ENCODE measurements around the gene PLEKHG7. TPM values are rescaled to one million over a fixed set of nuclear protein-coding genes. Genes with fewer than 3 reads are reported as not detected.

Gene PLEKHG7
- total RNA-seq, 4 donors from 2014 or later, result not detected

- TF ChIP-seq, protein P1, sequence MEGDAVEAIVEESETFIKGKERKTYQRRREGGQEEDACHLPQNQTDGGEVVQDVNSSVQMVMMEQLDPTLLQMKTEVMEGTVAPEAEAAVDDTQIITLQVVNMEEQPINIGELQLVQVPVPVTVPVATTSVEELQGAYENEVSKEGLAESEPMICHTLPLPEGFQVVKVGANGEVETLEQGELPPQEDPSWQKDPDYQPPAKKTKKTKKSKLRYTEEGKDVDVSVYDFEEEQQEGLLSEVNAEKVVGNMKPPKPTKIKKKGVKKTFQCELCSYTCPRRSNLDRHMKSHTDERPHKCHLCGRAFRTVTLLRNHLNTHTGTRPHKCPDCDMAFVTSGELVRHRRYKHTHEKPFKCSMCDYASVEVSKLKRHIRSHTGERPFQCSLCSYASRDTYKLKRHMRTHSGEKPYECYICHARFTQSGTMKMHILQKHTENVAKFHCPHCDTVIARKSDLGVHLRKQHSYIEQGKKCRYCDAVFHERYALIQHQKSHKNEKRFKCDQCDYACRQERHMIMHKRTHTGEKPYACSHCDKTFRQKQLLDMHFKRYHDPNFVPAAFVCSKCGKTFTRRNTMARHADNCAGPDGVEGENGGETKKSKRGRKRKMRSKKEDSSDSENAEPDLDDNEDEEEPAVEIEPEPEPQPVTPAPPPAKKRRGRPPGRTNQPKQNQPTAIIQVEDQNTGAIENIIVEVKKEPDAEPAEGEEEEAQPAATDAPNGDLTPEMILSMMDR (IDR thresholded peaks at IDR 0.05), result no peak
- TF ChIP-seq POLR2A (IDR thresholded peaks at IDR 0.05), result no peak
- intact Hi-C loops (cut with DNase I), result no loop called here
- WGBS, 2 donors, result 85 to 98% methylated on average over 5 of the region's 5 CpGs
- H3K4me3 ChIP-seq, result no peak overlapping the region
- H3K27me3 ChIP-seq, result no peaks in the 10 kb centered on the region
- no peak overlapping the region for H3K27ac ChIP-seq
- no peaks in the 10 kb centered on the region for H3K36me3 ChIP-seq
- H3K9me3 ChIP-seq, result no peaks in the 10 kb centered on the region
- H3K4me1 ChIP-seq, result peaks cover 0 to 13% (median 5%) of the 10 kb centered on the region in 3 donors
- no peak for DNase-seq
Observed at GRCh38 chr12:92730758-92731157, 28.0 kb downstream of the PLEKHG7 start.

DNA sequence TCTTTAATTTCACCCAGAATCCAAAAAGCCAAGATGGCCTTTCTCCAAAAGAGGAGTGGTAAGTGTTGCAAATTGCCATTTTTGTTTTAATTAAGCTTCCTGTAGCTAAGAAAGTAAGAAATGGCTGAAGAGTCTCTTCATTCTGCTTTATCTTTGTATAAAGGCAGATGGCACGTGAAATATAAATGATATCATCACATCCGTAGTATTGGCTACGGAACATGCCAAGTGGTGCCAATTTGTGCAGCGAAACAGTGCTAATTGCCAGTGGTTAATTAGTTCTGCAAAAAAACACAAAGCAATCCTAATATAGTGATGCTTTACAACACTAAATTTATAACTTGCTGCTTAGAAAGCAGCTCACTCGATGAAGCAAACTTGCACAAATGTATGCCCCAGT is 29.4 kb downstream of the PLEKHG7 start:
- peaks cover 0 to 13% (median 5%) of the 10 kb centered on the region in 3 donors for H3K4me1 ChIP-seq
- no peak for TF ChIP-seq POLR2A (IDR thresholded peaks at IDR 0.05)
- TF ChIP-seq, protein P1 (IDR thresholded peaks at IDR 0.05), result no peak
- no peak for DNase-seq
- intact Hi-C loops (cut with DNase I), result no loop called here
- WGBS, 2 donors, result 69 to 76% methylated on average over 5 of the region's 5 CpGs
- H3K27ac ChIP-seq, result no peak overlapping the region
- no peaks in the 10 kb centered on the region for H3K36me3 ChIP-seq
- no peaks in the 10 kb centered on the region for H3K27me3 ChIP-seq
- H3K9me3 ChIP-seq, result no peaks in the 10 kb centered on the region
- no peak overlapping the region for H3K4me3 ChIP-seq

DNA sequence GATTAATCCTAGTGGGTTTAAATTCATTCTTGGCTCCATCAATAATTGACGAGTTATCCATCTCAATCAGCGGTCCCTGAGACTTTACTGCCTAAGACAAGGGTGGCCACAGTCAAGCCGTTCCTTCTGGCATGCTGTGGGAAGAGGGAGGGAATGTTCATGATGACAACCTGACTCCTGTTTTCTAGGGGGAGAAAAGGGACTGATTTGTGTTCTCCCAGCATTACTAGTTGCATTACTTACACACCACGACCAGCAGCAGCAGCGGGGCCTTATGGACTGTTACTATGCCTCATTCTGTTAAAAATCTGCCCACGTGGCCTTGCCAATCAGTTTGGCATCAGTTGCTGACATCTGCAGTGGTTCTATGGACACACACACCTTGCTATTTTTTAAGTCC is 29.9 kb downstream of the PLEKHG7 start:
- no peak for DNase-seq
- H3K9me3 ChIP-seq, result no peaks in the 10 kb centered on the region
- no peaks in the 10 kb centered on the region for H3K27me3 ChIP-seq
- H3K4me3 ChIP-seq, result no peak overlapping the region
- H3K4me1 ChIP-seq, result peaks cover 0 to 13% (median 5%) of the 10 kb centered on the region in 3 donors
- H3K36me3 ChIP-seq, result no peaks in the 10 kb centered on the region
- H3K27ac ChIP-seq, result no peak overlapping the region
- no peak for TF ChIP-seq POLR2A (IDR thresholded peaks at IDR 0.05)
- TF ChIP-seq, protein P1 (IDR thresholded peaks at IDR 0.05), result no peak
- intact Hi-C loops (cut with DNase I), result no loop called here
- 70 to 90% methylated on average over 5 to 6 of the region's 6 CpGs for WGBS, 2 donors

GRCh38 chr12:92733181-92733580 is 30.4 kb downstream of the PLEKHG7 start:
- Histone ChIP-seq H3K4me3 (no peak overlapping the region), H3K27ac (no peak overlapping the region), H3K9me3 (no peaks in the 10 kb centered on the region), H3K36me3 (no peaks in the 10 kb centered on the region), H3K27me3 (no peaks in the 10 kb centered on the region), H3K4me1 (peaks cover 0 to 13% (median 5%) of the 10 kb centered on the region in 3 donors)
- DNase-seq, result no peak
- intact Hi-C loops (cut with DNase I), result no loop called here
- TF ChIP-seq, protein P1 (IDR thresholded peaks at IDR 0.05), result no peak
- no peak for TF ChIP-seq POLR2A (IDR thresholded peaks at IDR 0.05)
- 76 to 83% methylated on average over 6 of the region's 6 CpGs for WGBS, 2 donors

DNA sequence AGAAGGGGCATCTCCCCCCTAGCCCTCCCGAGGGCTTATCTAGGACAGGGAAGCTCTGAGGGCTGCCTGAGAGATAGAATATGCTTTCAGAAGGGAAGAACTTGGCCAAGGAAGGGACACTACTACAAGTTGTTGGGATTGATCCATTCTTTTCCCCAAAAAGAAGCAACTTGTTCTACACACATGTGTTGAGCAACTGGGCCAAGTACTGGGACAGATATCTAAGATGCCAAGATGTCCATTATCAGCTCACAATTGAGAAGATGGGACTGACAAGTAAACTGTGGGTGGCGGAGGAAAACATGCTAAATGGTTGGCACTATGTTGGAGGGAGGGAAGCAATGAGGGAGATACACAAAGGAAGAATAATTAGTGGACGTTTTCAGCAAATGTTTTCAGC is 30.9 kb downstream of the PLEKHG7 start:
- no peak for DNase-seq
- H3K4me1 ChIP-seq, result peaks cover 0 to 13% (median 5%) of the 10 kb centered on the region in 3 donors

More for the DNA sequence above, 30.9 kb downstream of the PLEKHG7 start:
- WGBS, 2 donors, result 55 to 66% methylated on average over 3 of the region's 3 CpGs
- no peak for TF ChIP-seq POLR2A (IDR thresholded peaks at IDR 0.05)
- TF ChIP-seq, protein P1 (IDR thresholded peaks at IDR 0.05), result no peak
- no peaks in the 10 kb centered on the region for H3K27me3 ChIP-seq
- H3K27ac ChIP-seq, result no peak overlapping the region
- intact Hi-C loops (cut with DNase I), result no loop called here
- H3K4me3 ChIP-seq, result no peak overlapping the region
- no peaks in the 10 kb centered on the region for H3K9me3 ChIP-seq
- H3K36me3 ChIP-seq, result no peaks in the 10 kb centered on the region

Measured in esophagus squamous epithelium (tissue), 5 donors.